GM21367 (cell line): ENCODE measurements around the gene VPS45.
"Not testable (repeated sequence)": the region's sequence is repeated elsewhere in the genome, so short reads cannot be mapped to it uniquely, and the experiment has no call there.

ENCODE experiments used
- ATAC-seq: cut with Tn5 transposase; IDR thresholded peaks from one replicate; pipeline ENCODE4 v1.9.1; 2021; ENCODE audit not compliant: unreplicated experiment

VPS45 gene

DNA sequence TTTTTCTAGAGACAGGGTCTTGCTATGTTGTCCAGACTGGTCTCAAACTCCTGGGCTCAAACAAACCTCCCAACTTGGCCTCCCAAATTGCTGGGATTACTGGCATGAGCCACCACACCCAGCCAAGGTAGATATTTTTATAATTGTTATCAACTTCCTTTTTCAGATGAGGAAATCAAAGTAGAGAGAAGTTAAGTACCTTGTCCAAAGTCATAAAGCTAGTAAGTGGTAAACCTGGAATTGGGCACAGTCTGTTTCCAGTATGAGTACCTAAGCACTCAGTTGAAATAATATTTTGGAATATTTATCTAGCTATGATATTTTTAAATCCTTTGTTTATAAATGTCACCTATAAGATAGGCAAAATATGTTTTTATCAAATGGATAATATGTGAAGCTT, 59.9 kb downstream of the VPS45 start:
- no peak for ATAC-seq

DNA sequence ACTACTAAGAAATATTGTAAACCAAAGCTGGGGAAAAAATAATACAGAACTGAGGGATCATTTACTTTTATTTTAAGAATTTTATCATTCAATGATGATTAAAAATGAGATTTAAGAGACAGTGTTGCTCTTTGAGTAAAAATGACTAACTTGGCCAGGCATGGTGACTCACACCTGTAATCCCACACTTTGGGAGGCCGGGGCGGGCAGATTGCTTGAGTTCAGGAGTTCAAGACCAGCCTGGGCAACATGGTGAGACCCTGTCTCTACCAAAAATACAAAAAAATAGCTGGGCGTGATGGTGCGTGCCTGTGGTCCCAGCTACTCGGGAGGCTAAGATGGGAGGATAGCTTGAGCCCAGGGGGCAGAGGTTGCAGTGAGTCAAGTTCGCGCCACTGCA, 60.3 kb downstream of the VPS45 start:
- no peak for ATAC-seq

DNA sequence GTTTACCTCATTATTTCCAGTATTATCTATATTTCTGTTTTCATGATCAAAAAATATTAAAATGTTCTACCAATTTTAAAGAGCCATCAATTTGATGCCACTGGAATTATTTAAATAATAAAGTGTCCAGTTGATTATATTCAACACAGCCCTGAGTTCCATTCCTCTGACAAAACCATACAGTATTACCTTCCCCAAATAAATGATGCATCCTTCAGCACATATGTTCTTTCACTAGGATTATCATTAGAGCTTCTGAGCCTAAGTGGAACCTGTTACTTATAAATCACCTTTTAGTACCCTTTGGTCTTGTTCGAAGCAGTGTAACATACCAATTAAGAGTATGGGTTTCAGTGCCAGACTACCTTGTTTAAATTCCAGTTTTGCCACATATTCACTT, 64.8 kb downstream of the VPS45 start:
- ATAC-seq, result no peak

DNA sequence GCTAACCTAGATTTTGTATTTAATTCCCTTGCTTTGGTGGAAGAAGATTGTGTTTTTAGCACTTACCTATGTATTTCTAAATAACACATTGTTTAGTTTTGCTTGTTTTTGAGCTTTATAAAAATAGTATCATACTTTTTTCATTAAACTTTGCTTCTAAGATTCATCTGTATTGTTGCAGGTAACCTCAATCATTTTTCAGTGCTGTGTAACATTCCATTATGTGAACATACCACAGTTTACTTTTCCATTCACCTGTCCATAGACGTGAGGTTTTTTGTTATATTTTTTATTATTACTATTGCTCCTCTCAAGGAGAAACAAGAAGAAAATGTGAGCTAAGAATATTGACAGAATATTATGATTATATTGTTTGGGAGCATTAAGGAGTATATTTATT, 67.0 kb downstream of the VPS45 start:
- no peak for ATAC-seq

DNA sequence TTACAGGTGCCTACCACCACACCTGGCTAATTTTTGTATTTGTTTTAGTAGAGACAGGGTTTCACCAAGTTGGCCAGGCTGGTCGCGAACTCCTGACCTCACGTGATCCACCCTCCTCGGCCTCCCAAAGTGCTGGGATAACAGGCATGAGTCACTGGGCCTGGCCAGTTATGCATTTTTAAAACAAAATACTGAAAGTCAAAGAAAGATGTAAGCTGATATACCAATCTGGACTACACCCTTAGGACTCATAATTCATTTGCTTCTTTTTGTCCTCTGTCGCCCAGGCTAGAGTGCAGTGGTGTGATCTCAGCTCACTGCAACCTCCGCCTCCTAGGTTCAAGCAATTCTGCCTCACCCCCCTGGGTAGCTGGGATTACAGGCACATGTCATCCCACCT, 67.8 kb downstream of the VPS45 start:
- not testable (repeated sequence) for ATAC-seq

DNA sequence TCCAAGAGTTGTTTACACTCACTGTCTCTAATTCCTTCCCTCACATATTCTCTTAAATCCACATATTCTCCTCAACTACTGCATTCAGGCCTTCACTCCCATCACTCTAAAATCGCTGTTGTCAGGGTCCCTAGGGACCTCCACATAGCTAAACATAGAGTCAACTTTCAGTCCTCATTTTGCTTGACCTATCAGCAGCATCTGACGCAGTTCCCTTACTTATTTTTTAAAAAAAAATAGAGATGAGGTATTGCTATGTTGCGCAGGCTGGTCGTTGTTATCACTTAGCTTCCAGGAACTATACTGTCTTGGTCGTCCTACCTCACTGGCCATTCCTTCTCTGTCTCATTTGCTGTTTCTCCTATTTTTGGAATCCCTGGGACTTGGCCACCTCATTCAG, 70.5 kb downstream of the VPS45 start:
- no peak for ATAC-seq

DNA sequence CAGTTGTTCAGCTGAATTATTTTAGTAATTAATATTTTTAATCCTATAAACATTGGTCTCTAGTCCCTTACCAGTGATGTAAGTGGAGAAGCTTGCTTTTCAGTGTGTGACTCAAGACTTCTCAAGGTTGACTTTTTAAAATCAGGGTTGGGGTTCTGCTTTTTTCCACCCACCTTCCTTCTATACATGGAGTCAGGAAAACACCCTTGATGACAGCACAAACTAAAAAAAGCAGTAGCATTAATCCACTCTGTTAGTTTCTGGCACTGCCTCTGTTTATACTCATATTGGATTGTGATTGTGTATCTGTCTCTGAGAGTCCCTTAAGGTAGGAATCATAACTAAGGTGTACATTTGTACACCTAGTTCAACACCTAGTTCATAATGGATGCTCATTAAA, 73.9 kb downstream of the VPS45 start:
- no peak for ATAC-seq

DNA sequence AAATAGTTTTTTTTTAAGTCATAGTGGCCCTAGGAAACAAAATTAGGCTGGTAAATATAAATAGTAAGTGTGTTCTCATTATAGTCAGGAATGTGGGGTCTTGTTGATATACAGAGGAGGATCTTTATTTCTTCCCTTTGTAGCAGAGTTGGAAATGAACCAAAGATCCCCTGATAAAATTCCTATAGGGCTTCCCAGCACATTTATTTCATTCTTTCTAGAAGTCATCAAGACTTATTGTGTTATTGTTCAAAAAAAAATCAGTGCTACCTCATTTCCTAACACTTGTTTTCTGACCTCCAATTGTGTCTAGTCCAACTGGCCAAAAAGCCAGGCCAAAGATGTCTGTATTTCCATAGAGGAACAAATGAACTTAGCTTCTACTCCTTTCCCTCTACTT, 74.5 kb downstream of the VPS45 start:
- ATAC-seq, result no peak

DNA sequence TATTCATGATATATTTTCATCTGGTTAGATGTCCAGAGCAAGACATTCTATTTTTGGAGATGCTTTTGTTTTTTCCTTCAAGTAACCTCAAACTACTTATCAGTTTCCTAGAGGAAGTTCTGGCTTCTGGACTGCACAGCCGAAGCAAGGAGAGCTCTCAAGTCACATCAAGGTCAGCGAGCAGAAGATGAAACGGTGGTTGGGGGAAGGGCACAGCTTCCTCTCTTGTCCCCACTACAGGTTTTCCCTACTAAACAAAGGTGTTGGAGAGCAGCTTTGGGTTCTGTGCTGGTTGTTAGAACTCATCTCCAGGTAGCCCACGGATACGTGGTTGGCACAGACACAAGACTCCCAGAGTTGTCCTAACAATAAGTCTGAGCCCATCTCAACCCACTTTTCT, 77.0 kb downstream of the VPS45 start:
- no peak for ATAC-seq

DNA sequence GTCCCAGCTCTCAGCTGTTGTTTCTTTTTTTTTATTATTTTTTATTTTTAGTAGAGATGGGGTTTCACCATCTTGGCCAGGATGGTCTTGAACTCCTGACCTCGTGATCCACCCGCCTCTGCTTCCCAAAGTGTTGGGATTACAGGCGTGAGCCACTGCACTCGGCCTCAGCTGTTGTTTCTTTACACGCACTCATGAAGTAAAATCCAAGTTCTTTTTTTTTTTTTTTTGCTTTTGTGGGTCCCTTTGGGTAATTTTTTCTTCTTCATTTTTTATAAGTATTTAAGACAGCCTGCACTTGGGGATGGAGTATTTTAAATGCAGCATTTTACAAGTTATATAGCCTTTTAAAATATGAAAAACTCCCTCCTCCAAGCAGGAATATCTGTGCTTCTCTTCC, 78.4 kb downstream of the VPS45 start:
- ATAC-seq, result not testable (repeated sequence)

DNA sequence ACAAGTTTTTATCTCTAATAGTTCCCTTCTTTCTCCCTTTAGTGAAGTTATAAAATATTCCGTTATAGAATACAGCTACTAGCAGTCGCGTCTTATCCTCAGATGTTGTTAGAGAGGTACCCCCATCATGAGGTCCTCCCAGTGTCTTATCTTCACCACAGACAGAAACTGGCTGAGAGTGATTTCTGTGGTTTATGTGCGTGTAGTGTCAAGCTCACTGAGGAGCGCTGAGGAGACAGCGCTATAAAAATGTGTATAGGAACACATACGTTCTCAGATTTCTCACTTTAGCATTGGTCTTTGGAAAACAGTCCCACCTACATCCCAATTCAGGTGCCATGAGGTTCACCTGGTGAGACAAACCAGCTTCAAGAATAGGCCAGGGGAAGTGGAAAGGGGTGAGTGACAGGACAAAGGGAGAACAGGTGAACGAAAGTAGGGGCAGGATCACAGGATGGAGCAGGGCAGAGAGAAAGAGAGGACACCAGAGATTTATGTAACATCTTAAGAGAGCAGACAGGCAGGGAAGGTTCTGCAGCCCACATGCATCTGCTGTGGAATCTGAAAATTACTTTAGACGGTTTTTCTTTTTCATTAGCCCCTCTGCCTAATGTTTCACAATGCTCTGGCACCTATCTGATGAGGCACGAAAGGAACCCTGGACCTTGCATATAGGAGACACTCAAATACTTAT, 79.4 kb downstream of the VPS45 start:
- ATAC-seq, result no peak

DNA sequence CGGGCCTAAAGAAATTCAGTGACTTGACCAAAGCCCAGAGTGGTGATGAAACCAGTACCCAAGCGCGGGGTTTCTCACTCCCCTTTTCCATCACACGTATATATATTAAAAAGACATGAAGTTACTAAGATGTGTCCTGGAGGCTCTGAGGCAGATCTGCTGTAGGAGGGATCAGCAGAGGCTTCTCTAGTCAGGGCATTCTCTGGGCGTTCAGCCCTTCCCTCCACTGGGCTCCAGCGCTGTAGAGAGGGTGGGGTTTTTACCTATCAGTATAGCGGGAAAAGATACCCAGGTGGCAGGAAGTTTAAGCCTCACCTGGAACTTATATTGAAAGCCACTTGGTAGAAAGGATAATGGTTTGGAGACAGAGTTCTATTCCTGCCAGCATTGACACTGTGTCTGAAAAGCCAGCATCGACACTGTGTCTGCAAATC, 81.3 kb downstream of the VPS45 start:
- ATAC-seq, result no peak

DNA sequence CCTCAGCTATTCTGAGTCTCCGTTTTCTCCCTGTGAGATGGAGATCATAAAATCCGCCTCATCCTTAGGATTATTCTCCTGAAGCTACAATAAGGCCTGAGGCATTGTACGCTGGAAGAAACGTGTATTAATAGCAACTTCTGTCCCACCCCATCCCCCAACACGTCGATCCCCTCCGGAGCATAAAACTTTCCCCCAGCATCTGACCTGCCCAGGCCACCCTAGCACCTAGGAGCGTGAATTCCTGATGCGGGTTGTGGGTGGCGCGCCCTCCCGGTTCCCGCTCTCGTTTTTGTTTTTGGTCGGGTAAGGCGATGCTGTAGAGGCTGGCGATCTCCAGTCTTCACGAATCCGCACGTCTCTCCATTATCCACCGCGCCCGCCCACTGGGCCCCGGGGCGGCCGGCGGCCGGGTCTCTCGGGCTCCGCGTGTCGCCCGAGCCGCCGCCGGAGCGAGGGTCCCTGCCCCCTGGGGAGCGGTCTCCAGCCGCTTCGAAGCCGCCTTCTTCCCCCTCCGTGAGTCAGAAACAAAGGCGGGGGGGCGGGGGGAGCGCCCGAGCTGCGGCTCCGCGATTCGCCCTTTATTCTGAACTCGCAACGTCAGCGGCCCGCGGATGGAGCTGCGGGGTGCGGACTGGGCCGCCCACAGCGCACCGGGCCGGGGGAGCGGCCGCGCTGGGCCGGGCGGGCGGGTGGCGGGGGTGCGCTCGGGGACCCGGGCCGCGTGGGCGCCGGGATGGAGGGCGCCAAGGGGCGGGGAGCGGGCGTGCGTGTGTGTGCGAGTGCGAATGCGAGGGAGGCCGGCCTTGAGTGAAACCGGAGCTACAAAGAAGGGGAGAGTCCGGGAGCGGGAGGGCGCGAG, 81.9 kb downstream of the VPS45 start, which contains the start of gene PLEKHO1:
Gene PLEKHO1 (plus strand): TSS at position 646 of the 862 bp plus-strand sequence. CDS start 342 bp downstream, outside the sequence.
- no peak for ATAC-seq

DNA sequence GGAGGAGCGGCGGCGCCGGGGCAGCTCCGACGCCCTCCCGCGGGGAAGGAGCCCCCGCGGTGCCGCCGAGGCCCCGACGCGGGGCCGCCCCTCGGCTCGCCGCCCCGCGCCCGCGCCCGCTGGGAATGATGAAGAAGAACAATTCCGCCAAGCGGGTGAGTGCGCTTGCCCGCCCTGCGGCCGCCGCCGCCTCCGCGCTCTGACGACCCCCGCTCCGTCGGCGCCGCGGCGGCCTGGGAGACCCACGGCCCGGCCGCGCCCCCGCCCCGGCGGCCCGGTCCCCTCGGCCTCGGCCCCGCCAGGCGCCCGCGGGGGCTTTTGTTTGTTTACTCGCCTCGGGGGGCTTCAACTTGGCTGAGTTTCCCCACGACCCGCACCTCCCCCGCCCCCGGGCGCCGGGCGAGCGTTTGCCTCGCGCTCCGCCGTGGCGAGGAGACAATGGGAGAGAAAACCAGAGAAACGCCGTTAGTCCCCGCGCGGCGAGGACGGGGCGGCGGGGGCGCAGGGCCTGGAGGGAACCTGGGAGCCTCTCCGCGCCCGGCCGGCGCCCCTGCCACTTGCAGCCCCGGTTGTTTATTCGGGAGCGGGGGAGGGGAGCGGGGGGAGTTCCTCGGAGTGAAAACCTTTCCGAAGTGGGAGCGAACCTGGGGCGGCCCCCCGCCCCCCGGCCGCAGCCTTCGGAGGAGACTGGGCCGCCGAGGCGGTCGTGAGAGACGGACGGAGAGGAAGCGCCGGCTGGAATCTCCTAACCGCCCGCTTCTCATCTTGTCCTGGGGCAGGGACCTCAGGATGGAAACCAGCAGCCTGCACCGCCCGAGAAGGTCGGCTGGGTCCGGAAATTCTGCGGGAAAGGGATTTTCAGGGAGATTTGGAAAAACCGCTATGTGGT, 82.8 kb downstream of the VPS45 start:
- no peak for ATAC-seq

DNA sequence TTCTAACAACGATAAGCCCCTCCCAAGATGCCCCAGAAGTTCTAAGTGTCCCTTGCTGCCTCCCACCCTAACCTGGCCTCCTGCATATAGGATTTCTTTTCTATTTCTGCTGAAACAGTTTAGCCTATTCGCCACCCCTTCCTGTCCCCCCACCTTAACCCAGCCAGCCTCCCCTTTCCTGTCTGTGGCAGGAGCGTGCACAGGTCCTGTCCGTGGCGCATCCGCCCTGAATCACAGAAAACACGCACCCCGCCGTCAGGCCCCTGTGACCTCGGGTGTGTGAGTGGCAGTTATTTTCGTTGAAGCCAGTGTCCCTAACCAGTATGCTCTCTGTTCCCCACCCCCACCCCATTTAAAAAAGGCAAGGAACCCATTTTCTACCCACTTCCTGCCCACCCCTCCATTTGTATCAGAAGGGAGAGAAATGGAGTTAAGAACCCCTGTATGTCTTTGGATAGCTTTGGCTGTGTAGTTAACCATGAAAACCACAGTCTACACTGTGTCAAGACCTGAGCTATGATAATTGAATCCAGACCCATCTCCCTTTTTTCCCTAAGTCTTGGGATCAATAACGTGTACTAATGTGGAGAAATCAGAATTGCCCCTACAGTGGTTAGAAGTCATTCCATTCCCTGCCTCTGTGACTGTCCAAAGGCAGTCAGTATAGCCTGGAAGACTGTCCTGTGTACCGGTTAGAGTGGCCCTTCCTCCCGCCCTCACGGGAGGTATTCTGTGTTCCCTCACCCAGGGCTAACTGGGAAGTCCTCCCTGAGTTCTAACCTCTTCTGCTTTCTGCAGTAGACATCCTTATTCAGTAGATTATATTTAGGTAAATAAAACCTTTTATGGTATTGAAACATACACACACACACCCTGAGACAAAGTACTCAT, 84.0 kb downstream of the VPS45 start:
- ATAC-seq, result no peak

DNA sequence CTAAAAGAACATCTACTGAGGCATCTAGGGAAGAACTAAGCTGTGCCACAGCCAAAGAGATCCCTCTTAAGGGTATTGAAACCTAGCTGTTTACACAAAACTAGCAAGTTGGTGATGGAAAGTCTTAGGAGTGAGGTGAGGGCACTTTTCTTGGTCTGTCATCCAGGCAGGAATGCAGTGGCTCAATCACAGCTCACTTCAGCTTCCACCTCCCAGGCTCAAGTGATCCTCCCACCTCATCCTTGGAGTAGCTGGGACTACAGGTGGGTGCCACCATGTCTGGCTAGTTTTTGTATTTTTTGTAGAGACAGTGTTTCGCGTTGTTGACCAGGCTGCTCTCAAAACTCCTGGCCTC, 84.6 kb downstream of the VPS45 start:
- no peak for ATAC-seq

DNA sequence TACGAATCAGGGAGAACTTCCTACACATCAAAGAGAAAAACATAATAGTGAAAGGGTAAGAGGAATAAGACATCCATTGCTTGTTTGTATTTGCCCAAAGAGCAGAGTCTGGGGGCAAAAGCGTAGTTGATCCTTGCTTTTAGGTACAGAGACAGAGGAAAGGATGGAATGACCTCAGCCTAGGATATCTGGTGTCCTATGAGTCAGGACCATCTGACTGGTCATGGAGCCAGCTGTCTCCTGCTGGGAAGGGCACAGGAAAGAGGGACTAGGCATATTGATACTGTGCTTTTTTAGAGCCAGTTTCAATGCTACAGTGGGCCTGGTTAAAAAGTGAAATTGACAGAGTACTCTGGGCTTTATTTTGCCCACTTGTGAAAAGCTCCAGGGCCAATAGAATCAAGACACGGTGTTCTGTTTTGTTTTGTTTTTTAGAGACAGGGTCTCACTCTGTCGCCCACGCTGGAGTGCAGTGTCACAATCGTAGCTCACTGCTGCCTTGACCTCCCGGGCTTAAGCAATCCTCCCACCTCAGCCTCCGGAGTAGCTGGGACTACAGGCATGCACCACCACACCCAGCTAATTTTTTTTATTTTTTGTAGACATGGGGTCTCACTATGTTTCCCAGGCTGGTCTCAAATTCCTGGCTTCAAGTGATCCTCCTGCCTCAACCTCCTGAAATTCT, 85.3 kb downstream of the VPS45 start:
- ATAC-seq, result no peak

DNA sequence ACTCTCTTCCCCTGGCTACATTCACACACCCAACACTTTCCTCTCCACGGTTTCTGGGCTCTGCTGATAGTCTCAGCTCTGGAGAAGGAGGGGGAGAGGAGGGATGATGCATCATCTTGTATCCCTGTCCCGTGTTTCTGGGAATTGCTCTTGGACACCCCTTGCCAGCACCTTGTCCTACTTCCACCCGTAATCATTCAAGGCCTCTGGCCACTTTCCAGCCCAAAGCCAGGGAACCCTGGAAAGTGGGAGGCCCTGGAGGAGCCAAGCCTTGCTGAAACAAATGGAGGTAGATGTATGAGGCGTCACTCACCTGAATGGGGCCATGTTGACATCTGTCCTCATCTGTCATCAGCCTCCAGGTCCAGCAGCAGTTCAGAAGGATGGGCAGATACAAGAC, 86.6 kb downstream of the VPS45 start:
- no peak for ATAC-seq

DNA sequence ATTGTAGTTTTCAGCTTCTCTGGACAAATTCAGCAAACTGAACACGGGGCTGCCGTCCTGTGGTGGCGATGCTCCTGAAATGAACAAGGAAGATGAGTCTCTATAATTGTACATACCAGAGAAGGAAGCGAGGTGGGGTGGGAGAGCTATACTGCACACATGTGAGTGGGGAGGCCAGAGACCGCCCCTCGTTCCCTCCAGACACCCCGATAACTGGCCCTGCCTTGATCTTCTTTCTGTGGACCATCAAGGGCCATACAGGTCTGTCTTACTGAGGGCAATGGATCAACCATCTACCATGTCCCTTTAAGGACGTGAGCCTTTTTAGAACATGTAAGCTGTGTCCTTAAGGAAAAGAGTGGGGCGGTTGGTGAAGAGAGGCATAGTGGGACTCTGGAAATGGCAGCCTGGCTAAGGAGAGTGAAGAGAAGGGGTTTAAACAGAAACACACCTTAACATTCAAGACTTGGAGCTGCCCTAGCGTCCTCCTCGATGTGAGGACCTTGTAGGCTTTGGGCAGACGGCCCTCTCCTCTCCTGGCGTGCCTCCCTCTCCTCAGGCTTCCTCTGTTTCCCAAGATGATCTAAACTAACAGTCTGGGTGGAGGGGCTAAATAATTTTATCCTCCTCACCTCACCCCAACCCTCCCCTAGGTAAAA, 88.0 kb downstream of the VPS45 start:
- no peak for ATAC-seq
